ENCODE results near the gene SEPTIN7. TPM values are rescaled to one million over a fixed set of nuclear protein-coding genes. Genes with fewer than 3 reads are reported as not detected.

SEPTIN7 gene
- total RNA-seq (2021; ENCODE audit: unreplicated experiment) (292 TPM), Bru-seq, nascent RNA (percentile 97 among the genes with signal in this experiment), BruChase-seq, experiment 1, labeled RNA remaining after a 2-hour chase (percentile 92 among the genes with signal in this experiment), BruChase-seq, experiment 2, labeled RNA remaining after a 6-hour chase (percentile 93 among the genes with signal in this experiment)
- polyA plus RNA-seq (2012; ENCODE audit: insufficient read length) = 201 TPM
- long read RNA-seq, full-length matches to known transcripts = 281 of 422 reads
- long read RNA-seq, partial matches to known transcripts = 60 of 422 reads
- long read RNA-seq, other reads (novel, unspliced or antisense) = 81 of 422 reads

GRCh38 chr7:35800718-35801391, at the start of gene SEPTIN7:
TSS of gene SEPTIN7 (plus strand) at chr7:35801057. CDS start at chr7:35801210, 153 bp downstream.
- H3K27me3 ChIP-seq (ENCODE audit: control insufficient read depth, insufficient read depth, low read length) = no peaks in the 10 kb centered on the region
- DNase-seq (ENCODE audit: low read depth, low spot score) = peak; percentile 97
- peak within 1 kb of the TSS; percentile 99 for H3K27ac ChIP-seq (ENCODE audit: low read length)
- peak; percentile 96 for ATAC-seq
- no peak for TF ChIP-seq CTCF (IDR thresholded peaks at IDR 0.05)
- no peak for TF ChIP-seq REST (IDR thresholded peaks at IDR 0.05; ENCODE audit: insufficient read depth in 1 of 2, low read depth in 2 of 2, low read length in 1 of 2)
- TF ChIP-seq POLR2AphosphoS5 (IDR thresholded peaks at IDR 0.05; ENCODE audit: low read depth, low read length) = peak; percentile 86
- 0 out of 2 replicates have a peak, but pooled peaks have one; percentile 19 for TF ChIP-seq TCF7L2 (IDR thresholded peaks at IDR 0.05; ENCODE audit: low read depth, low read length)
- peak; percentile 88; the same call in 1 of the 2 replicates for TF ChIP-seq SIN3A (IDR thresholded peaks at IDR 0.05; ENCODE audit: borderline replicate concordance, insufficient read depth, low read depth, low read length)
- POLR2A ChIA-PET = interaction anchor here (0.6 to 1.0 kb wide), 5 partner anchors 12 to 765 kb away, joined by 3 to 16 read pairs (median 5); no protein-coding TSS in a partner anchor
- intact Hi-C loops (cut with micrococcal nuclease; ENCODE audit: unreplicated experiment) (loop anchor here (10.0 kb wide), 1 partner anchor 86 kb away; no protein-coding TSS in a partner anchor), in situ Hi-C loops (cut with HindIII; ENCODE audit: low pct_unique_long_range_greater_than_20kb, low sequenced_read_pairs) (no loop called here)
- no TSS peak for BruUV-seq (replicated peaks)
- peak within 1 kb of the TSS; percentile 79 to 94 for H3K4me3 ChIP-seq (ENCODE audit: low read depth in 2 of 2, low read length in 2 of 2)
- H3K9me3 ChIP-seq (ENCODE audit: control insufficient read depth, insufficient read depth, low read depth, low read length) = no peaks in the 10 kb centered on the region
- peaks cover 37% of the 10 kb centered on the region for H3K4me1 ChIP-seq (ENCODE audit: control insufficient read depth, insufficient read depth, low read length)
- H3K36me3 ChIP-seq (ENCODE audit: control insufficient read depth, insufficient read depth, low read length) = no peaks in the 10 kb centered on the region; the same call in 1 of the 2 replicates
- CTCF ChIA-PET = interaction anchor here (0.6 to 0.9 kb wide), 7 partner anchors 19 to 328 kb away, joined by 3 to 7 read pairs (median 3); no protein-coding TSS in a partner anchor

GRCh38 chr7:35752742-35753141, 48.1 kb upstream of the SEPTIN7 start:
- Histone ChIP-seq H3K27me3 (ENCODE audit: control insufficient read depth, insufficient read depth, low read length) (peaks cover 42% of the 10 kb centered on the region), H3K4me3 (ENCODE audit: low read depth in 2 of 2, low read length in 2 of 2) (no peak overlapping the region), H3K27ac (ENCODE audit: low read length) (no peak overlapping the region), H3K4me1 (ENCODE audit: control insufficient read depth, insufficient read depth, low read length) (no peaks in the 10 kb centered on the region), H3K9me3 (ENCODE audit: control insufficient read depth, insufficient read depth, low read depth, low read length) (no peaks in the 10 kb centered on the region), H3K36me3 (ENCODE audit: control insufficient read depth, insufficient read depth, low read length) (no peaks in the 10 kb centered on the region)
- ATAC-seq (no peak), DNase-seq (ENCODE audit: low read depth, low spot score) (no peak)
- POLR2A ChIA-PET = no interaction called here
- intact Hi-C loops (cut with micrococcal nuclease; ENCODE audit: unreplicated experiment) (no loop called here), in situ Hi-C loops (cut with HindIII; ENCODE audit: low pct_unique_long_range_greater_than_20kb, low sequenced_read_pairs) (no loop called here)
- no TSS peak for BruUV-seq (replicated peaks)
- CTCF ChIA-PET = no interaction called here
- TF ChIP-seq POLR2AphosphoS5 (IDR thresholded peaks at IDR 0.05; ENCODE audit: low read depth, low read length) (no peak), SIN3A (IDR thresholded peaks at IDR 0.05; ENCODE audit: borderline replicate concordance, insufficient read depth, low read depth, low read length) (no peak), CTCF (IDR thresholded peaks at IDR 0.05) (no peak), REST (IDR thresholded peaks at IDR 0.05; ENCODE audit: insufficient read depth in 1 of 2, low read depth in 2 of 2, low read length in 1 of 2) (no peak)
